ENCODE data around the gene UBAC2.

UBAC2 gene

DNA sequence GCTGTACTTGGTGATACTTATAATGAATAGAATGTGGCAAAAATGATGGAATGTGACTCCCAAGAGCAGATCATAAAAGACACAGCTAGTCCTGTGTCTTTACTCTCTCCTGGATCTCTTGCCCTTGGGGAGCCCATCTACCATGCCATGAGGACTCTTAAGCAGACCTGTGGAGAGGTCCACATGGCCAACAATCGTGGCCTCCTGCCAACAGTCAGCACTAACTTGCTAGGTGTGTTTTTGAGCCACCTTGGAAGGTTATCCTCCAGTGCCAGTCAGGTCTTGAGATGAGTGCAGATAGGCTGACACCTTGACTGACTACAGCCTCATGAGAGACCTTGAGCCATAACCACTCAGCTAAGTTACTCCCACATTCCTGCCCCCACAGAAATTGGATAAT is 128.8 kb downstream of the UBAC2 start:
- in situ Hi-C loops (cut with MboI; ENCODE audit: low sequenced_read_pairs), result no loop called here

DNA sequence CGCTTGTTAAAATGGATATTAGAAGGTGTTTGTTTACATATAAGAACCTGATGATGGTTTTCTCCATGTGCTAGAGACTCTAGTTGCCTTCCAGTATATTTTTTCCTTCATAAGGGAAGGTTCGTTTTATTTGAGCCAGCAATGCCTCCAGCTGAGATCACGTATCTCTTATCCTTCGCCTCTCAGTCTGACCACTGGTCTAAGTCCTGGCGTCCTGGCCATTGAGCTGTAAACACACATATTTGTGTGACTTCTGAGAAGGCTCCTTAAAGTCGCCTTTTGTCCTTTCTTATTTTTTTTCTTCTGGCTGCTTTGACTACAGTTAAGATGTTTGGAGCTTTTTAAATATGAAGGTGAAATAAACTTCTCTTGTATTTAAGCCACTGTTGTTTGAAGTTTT is 130.3 kb downstream of the UBAC2 start:
- in situ Hi-C loops (cut with MboI; ENCODE audit: low sequenced_read_pairs), result no loop called here

DNA sequence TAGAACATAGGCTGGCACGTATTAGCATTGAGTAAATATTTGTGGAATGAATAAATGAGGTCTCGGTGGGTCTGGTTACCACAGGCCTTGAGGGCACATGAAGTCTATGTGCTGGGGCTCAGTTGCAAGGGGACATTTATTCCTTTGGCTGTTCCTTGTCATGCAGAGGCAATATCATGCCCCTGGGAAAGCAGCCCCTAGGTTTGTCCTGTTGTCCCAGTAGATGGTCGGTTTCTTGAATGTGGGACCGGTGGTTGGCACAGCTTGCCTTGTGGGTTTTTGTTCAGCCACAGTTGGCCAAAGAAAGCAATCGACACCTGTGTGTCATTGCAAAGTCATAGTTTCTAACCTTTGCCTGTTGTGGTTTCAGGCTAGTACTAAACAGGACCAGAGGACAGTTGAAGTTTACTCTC is 131.2 kb downstream of the UBAC2 start:
- in situ Hi-C loops (cut with MboI; ENCODE audit: low sequenced_read_pairs), result no loop called here

DNA sequence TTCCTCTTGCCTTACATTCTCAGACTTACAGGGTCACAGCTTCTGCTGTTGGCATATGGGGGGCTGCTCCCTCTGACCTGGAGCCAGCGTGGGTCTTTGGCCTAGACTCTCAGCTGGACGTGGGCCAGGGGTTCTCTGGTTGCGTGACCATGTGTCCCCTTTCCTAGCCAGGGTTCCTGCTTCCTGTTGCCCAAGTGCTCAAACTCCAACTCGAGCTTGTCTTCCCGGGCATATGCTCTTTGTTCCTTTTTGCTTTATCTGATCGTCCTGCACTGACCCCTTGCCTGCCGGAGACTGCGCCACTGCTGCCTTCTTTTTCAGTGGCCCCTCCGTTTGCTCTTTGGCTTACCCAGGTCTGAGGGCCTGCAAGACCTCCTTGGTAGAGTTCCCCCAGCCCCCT is 131.8 kb downstream of the UBAC2 start:
- in situ Hi-C loops (cut with MboI; ENCODE audit: low sequenced_read_pairs), result no loop called here

DNA sequence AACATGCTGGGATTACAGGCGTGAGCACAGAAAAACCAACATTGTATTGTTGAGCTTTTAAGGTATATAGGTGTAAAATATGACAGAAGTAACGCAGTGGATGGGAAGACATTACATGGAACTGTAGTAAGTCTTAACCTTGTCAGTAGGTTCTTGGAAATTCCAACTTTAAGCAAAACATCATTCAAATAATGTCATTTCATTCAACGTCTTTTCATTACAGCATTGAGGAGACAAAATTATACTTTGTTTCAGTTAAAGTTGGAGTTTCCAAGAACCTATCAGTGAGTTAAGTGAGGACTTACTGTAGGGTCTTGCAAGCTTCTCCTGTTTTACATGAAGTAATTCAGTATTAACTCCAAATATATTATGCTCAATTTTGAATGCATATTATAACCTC is 133.6 kb downstream of the UBAC2 start:
- in situ Hi-C loops (cut with MboI; ENCODE audit: low sequenced_read_pairs), result no loop called here

DNA sequence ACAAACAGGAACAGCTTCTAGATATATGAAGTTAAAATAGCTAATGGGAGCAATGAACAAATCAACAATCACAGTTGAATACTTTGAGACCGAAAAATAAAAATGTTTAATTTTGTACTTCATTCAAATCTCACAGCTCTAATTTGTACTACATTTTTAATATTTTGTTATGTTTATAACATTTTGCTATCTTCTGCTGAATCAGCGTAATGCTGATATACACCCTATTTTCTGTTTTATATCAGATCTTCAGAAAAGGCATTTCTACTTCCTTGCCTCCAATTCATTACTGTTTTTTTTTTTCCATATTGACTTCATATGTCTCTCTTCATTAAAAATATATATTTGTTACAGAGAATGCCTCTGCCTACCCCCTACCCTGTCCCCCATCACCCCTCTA is 134.4 kb downstream of the UBAC2 start:
- in situ Hi-C loops (cut with MboI; ENCODE audit: low sequenced_read_pairs), result no loop called here

DNA sequence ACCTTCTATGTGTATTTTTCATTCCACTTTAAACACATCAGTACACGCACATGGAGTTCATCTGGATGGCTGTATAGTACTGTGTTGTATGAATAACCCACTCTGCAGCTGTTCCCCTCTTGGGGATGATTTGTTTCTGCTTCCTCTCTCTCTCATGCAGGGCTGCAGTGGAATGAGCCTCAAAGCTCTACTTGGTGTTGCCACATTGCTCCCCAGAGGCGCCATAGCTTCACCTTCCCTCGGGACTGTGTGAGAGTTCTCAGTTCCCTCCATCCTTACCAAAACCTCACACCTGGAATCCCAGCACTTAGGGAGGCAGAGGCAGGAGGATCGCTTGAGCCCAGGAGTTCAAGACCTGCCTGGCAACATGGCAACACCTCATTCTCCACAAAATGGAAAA is 134.9 kb downstream of the UBAC2 start:
- in situ Hi-C loops (cut with MboI; ENCODE audit: low sequenced_read_pairs), result no loop called here

DNA sequence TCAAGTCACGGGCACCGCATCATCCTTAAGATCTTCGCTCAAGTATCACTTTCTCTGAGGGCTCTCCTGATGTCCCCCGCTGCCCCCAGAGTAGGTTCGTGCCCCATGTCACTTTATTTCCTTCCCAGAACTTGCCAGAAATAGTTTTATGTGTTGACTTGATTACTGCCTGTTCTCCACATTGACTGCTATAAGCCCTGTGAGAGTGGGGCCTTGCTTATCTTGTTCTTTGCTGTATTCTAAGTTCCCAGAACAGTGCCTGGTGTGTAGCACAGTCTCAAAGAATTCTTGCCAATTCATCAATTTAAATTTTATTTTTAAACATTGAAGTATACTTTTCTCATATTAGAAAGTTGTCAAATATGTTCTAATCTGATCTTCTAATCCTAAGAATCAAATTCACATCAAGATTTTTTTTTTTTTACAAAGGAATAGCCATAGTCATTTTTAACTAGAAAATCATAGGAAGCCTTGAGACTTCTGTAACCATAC is 138.6 kb downstream of the UBAC2 start:
- in situ Hi-C loops (cut with MboI; ENCODE audit: low sequenced_read_pairs), result no loop called here

DNA sequence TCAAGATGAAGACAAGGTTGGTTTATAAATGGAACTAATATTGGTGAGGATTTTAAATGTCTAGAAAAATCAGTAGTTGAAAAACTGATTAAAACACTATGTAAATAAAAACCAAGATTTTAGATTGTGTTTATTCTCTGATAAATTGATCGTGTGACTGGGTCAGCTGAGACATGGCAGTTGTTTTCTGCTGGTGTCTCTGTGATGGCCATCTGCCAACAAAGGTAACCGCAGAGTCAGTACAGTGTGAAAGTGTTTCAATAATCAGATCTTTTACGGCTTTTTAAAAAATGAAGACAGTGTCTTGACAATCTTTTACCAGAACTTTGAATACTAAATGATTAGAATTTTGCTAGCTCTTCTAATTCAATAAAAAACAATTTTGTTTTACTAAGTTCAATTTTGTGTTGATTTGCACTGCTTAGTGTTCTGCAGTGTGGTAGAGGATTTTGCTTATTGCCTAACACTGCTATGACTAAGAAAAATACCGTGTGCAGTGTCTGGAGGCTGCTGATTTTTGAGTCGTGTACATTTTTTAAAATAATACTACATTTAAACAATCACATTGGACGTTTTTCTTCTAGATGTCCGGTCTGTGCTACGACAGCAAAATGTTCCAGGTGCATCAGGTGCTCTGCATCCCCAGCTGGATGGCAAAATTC is 139.2 kb downstream of the UBAC2 start:
- in situ Hi-C loops (cut with MboI; ENCODE audit: low sequenced_read_pairs), result no loop called here

DNA sequence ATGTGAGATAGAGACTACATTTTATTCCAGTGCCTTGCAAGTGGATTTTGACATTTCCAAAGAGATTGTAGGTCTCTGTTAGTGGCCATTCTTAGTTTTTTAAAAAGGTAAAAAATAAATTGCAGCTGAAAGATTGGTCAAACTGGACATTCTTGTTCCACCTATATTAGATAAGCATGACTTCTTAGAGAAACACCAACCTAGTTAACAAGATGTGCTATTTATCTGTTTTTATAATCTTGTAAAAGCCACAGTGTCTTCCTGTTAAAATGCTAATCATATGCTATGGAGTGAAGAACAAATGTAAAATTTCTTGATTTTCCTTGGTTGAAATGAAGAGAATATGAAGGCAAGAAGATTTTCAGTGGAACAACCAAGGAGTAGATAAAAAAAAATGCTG is 140.0 kb downstream of the UBAC2 start:
- in situ Hi-C loops (cut with MboI; ENCODE audit: low sequenced_read_pairs), result no loop called here

DNA sequence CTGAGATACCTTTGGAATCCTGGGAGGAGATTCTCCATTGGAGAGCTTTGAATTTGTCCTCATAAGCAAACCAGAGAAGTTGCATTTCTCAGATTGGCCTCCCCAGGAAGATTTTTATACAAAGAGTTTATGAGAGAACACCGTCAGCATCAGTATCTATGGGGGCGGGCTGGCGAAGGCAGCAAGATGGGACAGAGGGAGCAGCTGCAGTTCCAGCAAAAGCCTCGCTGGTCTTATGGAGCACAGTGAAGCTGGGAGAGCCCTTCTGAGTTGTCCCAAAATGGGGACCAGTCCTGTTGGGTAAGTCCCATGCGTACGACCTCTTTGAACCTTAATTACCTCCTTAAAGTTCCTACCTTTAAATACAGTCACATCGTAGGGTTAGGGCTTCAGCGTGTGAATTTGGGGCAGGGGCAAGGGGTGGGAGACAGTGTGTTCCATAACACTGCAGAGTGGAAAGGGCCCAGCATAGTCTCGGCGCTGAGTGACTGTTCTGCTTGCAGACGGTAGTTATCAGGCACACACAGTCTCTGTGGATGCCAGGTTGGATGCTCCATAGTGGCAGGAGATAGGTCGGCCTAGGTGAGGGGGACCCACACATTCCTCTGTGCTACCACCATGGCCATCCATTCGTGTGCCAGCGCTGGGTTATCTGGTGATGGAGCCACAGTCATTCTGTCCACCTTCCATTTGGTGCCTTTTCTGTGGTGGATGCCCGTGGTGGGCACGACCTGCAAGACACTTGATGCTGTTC is 141.5 kb downstream of the UBAC2 start:
- in situ Hi-C loops (cut with MboI; ENCODE audit: low sequenced_read_pairs), result no loop called here

DNA sequence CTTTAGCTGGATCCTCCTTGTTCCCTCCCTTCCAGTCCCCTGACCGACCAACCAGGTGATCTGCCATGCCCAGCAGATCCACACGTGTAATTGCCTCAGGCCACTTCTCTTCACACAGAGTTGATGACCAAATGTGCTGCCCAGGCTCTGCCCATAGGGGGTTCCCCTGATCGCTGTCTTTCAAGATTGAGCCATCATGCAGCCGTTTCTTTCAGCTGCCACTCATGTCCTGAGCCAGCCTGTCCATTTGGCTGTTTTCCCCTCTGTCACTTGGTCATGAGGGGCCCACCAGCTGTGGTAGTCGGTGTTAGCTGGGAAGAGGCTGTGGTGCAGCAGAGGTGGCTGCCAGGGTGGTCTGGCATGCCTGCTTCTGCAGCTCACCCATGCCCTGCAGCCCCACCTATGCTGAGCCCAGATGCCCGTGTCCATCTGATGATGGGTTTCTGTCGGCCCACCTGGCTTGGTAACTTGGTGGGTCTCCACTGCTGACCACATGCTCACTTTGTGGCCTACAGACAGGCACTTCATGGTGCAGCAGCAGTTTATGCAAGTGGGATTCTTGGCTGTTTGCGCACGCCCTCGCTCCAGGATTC is 142.2 kb downstream of the UBAC2 start:
- in situ Hi-C loops (cut with MboI; ENCODE audit: low sequenced_read_pairs), result no loop called here

DNA sequence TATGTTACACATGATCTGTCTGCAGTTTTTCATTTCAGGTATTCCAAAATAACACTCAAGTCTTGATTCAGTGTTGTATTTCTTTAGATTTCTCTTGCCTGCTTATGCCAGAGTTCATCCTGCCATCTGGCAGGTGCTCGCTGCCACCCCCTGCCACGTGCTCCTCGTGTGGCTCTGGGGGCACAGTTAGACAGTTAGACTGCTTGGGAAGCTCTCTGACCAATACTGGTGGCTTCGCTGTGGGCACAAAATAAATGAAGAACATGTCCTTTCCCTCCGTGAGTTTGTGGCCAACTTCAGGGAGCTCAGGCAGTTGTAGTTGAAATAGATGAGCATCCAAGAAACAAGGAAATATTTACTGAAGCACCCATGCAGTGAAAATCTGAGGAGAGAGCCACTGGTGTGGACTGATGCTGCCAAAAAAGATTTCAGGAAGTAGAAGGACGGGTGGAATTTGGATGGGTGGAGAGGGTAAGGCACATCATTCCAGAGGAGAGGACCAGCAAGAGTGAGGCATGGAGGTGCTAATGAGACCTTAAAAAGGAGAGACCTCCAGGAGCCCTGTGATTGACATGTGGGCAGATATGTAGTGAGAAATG is 144.1 kb downstream of the UBAC2 start:
- in situ Hi-C loops (cut with MboI; ENCODE audit: low sequenced_read_pairs), result no loop called here

DNA sequence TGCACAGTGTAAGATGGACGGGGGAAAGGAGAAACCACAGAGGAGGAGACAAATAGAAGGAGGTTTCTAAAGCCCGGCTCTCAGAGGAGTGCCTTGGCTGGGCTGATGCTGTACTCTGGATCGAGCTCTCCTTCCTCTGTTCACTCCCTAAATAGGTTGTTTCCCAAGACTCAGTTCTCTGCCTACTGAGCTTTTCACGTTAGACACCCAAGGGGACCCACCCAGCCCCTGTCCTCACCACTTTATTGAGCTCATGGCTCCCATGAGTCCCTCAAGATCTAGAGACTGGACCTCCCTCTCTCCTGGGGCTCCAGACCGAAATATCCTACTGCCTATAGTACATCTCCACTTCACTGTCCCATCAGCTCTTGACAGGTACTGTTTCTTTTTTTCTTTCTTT is 144.7 kb downstream of the UBAC2 start:
- in situ Hi-C loops (cut with MboI; ENCODE audit: low sequenced_read_pairs), result no loop called here

DNA sequence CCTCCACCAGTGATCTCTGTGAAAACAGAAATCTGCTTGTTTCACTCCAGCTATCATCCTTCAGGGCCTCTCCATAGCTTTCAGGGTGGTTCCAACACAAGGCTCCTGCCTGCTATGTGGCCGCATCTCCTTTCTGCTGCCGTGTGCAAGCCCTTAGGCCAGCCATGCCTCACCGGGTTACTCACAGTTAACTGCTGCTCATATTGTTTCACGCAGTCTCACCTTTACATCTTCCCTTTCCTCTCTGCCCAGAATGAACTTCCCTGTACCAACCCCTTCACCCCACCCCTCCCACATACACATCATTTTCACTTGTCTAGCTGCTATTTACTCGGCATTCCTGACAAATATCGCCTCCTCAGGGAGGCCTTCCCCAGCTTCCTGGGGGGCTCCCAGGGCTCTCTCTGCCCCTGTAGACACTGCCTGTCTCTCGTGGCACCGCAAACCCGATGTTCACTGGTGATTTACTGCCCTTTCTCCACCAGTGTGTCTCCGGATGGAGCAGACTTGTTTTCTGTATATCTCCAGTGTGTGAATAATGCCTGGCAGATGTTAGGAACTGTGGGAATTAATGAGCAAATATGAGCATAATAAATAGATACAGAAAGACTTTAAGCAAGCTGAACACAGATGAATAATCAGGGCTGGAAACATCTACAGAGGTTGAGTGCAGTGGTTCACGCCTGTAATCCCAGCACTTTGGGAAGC is 145.8 kb downstream of the UBAC2 start:
- in situ Hi-C loops (cut with MboI; ENCODE audit: low sequenced_read_pairs), result no loop called here

DNA sequence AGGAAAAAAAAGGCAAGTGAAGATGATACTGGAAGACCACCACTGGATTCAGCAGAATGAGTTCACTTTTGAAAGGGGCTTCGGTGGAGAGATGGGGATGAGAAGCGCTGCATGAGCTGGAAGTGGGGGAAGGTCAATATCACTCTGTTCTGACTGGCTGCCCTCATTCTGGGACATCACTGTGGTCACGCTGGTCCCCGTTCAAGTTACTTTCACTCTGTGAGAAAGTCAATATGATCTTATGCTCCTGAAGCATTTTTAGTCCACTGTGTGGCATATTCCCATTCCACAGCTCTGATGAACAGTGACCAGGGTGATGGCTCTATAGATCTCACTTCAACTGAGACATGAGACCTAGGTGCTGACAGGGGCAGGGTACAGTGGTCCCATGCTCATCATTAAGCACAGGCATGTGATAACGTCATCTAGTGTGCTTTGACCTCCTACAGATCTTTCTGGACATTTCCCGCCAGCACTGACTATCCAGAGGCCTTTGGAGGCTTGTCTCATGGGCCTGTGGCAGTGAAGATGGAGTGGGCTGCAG is 146.8 kb downstream of the UBAC2 start:
- in situ Hi-C loops (cut with MboI; ENCODE audit: low sequenced_read_pairs), result no loop called here

DNA sequence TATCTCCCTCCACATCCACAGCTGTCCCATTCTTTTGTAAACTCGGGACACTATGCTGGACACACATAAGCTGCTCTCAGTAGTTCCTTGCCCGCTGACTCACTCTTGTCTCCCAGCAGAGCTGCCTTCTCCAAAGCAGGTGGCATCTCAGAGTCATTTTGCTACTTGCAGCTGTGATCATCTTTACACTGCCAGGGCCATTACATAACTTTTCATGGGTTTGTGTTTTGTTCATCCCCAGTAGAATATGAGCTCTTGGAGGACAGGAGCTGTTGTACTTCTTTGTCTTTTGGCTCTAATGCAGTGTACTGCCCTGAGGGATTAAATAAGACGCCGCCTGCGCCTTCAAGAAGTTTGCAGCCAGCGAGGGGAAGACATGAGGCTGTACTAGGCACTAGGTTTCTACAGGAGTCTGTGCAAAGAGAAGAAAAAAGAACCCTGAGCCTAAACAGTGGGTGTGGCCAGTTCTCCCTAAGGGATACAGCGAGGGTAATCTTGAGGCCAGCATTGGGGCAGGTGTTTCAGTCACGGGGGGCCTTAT is 147.3 kb downstream of the UBAC2 start:
- in situ Hi-C loops (cut with MboI; ENCODE audit: low sequenced_read_pairs), result no loop called here

DNA sequence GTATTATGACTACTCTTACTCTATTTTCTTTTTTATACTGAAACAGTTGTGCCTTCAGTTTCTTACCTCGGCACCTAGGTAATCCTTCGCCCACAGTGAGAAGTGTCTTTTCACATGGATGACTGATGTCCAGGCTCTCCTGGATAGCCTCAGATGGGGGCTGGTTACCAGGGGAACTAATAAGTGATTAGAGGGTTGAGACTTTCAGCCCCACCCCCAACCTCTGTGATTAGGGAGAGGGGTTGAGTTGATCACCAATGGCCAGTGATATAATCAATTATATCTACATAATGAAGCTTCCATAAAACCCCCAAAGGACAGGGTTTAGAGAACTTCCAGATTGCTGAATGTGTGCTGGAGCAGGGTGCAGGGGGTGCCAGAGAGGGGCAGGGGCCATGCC is 149.5 kb downstream of the UBAC2 start:
- in situ Hi-C loops (cut with MboI; ENCODE audit: low sequenced_read_pairs), result no loop called here

DNA sequence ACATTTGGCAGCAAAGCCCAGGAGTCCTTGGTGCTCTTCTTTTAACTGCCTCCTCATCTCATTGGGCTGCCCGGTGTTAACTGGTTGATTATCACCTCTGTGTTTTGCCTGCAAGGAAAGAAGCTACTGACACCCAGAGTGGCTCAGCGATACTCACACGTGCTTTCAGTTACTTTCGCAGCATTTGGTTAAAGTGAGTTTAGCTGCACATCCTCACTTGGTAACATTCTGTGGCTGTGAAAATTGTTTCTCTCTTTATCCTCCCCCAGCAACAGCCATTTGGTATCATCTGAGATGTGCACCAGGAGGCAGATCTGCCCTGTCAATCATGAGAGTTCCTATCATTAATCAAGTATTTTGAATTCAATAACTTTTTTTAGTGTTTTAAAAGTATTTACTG is 151.1 kb downstream of the UBAC2 start:
- in situ Hi-C loops (cut with MboI; ENCODE audit: low sequenced_read_pairs), result no loop called here

DNA sequence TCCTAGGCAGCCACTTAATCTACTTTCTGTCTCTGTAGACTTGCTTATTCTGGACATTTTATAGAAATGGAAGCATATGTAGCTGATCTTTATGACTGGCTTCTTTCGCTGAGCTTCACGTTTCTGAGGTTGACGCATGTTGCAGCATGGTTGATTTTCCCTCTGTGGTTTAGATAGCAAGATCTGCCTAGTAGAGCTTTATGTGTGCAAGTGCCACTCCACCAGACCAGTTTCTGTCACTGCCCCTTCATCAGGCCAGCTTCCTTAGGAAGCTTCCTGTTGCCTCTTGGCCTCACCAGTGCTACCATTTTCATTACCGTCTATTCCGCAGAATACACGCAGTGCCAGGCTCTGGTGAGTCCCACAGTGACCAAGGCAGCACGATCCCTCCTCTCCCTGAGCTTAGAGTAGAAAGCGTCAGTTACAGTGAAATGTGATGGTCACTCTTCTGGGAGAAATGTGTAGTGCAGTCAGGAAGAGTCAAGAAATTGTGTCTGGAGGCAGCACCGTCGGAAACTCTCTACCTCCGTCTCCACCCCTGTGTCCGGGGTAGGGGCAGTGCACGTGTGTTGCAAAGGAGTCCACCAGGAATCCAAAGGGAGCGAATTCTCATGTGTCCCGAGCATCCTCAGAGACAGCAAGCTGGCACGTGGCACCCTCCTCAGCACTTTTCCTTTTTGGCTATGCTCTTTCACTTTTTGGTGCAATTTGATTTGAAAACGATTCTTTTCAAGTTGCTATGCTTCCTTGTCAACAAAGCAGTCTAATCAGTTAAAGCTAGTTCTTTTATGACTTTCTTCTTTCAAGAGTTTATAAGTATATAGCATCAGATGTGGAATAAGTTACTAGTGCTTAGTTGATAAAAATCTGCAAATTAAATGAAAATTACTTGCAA is 151.9 kb downstream of the UBAC2 start:
- in situ Hi-C loops (cut with MboI; ENCODE audit: low sequenced_read_pairs), result no loop called here
